ENCODE measurements around the gene DIAPH2. TPM values are rescaled to one million over a fixed set of nuclear protein-coding genes. Genes with fewer than 3 reads are reported as not detected.

DIAPH2 gene
- total RNA-seq, 1 experiment from 2014 or later = 10.9 TPM

GRCh38 chrX:97230948-97231347 is 546.3 kb downstream of the DIAPH2 start:
- Histone ChIP-seq H3K27ac (ENCODE audit: low read depth, low read length) (no peak overlapping the region), H3K9me3 (ENCODE audit: control insufficient read depth in 1 of 2, insufficient read depth in 1 of 2, low read depth in 1 of 2, low read length in 2 of 2) (no peaks in the 10 kb centered on the region), H3K4me1 (ENCODE audit: control insufficient read depth in 1 of 2, insufficient read depth in 2 of 2, low read length in 2 of 2) (no peaks in the 10 kb centered on the region), H3K9me2 (ENCODE audit: insufficient read depth) (no peaks in the 10 kb centered on the region), H3K27me3 (ENCODE audit: insufficient read depth, low read length) (no peaks in the 10 kb centered on the region), H3K9ac (ENCODE audit: low read length) (no peak overlapping the region), H3K36me3 (ENCODE audit: control insufficient read depth in 1 of 2, insufficient read depth in 2 of 2, low read length in 2 of 2) (no peaks in the 10 kb centered on the region), H3K4me2 (ENCODE audit: low read length) (no peak overlapping the region), H3K79me2 (ENCODE audit: insufficient read depth, low read length) (no peaks in the 10 kb centered on the region), H2AFZ (ENCODE audit: low read depth, low read length, poor library complexity, severe bottlenecking) (no peak overlapping the region), H3K4me3 (replicated peaks in 1 of 2; ENCODE audit: low read depth in 1 of 2, low read length in 2 of 2) (no peak overlapping the region), H4K20me1 (ENCODE audit: insufficient read depth) (no peaks in the 10 kb centered on the region)
- TF ChIP-seq EZH2phosphoT487 (IDR thresholded peaks at IDR 0.05; ENCODE audit: borderline replicate concordance) (no peak), CTCF (IDR thresholded peaks at IDR 0.05 in 2 of 3, conservative IDR thresholded peaks at IDR 0.05 in 1 of 3; ENCODE audit: borderline replicate concordance in 1 of 3, insufficient read depth in 1 of 3, low read depth in 2 of 3, low read length in 2 of 3) (no peak), SP1 (IDR thresholded peaks at IDR 0.05; ENCODE audit: low read depth) (no peak), TCF7L2 (IDR thresholded peaks at IDR 0.05; ENCODE audit: borderline replicate concordance, extremely low read depth, insufficient read depth, insufficient read length) (no peak)
- POLR2A ChIA-PET = no interaction called here
- CTCF ChIA-PET = no interaction called here
- no peak for ATAC-seq
- intact Hi-C loops (cut with micrococcal nuclease) = no loop called here
- DNase-seq (ENCODE audit: low read depth, low spot score) = no peak
- RAD21 ChIA-PET (ENCODE audit: low non-redundant PET in 1 of 2, low total read pairs in 2 of 2, uncharacterized antibody in 2 of 2, unreplicated experiment in 2 of 2) = no interaction called here
- BruUV-seq (replicated peaks) = no TSS peak

GRCh38 chrX:97234471-97235081 is 549.9 kb downstream of the DIAPH2 start:
- no peaks in the 10 kb centered on the region for H3K9me2 ChIP-seq (ENCODE audit: insufficient read depth)
- no peak overlapping the region for H2AFZ ChIP-seq (ENCODE audit: low read depth, low read length, poor library complexity, severe bottlenecking)
- no peak overlapping the region for H3K4me3 ChIP-seq (replicated peaks in 1 of 2; ENCODE audit: low read depth in 1 of 2, low read length in 2 of 2)
- ChIA-PET POLR2A (no interaction called here), CTCF (no interaction called here), RAD21 (ENCODE audit: low non-redundant PET in 1 of 2, low total read pairs in 2 of 2, uncharacterized antibody in 2 of 2, unreplicated experiment in 2 of 2) (no interaction called here)
- no peak for ATAC-seq
- TF ChIP-seq REST (IDR thresholded peaks at IDR 0.05; ENCODE audit: low read depth) (no peak), CBX3 (IDR thresholded peaks at IDR 0.05; ENCODE audit: low read depth) (no peak)
- no peaks in the 10 kb centered on the region for H3K27me3 ChIP-seq (ENCODE audit: insufficient read depth, low read length)
- no peaks in the 10 kb centered on the region for H3K79me2 ChIP-seq (ENCODE audit: insufficient read depth, low read length)
- no TSS peak for BruUV-seq (replicated peaks)
- H4K20me1 ChIP-seq (ENCODE audit: insufficient read depth) = no peaks in the 10 kb centered on the region
- H3K9me3 ChIP-seq (ENCODE audit: control insufficient read depth in 1 of 2, insufficient read depth in 1 of 2, low read depth in 1 of 2, low read length in 2 of 2) = no peaks in the 10 kb centered on the region
- no peaks in the 10 kb centered on the region for H3K36me3 ChIP-seq (ENCODE audit: control insufficient read depth in 1 of 2, insufficient read depth in 2 of 2, low read length in 2 of 2)
- DNase-seq (ENCODE audit: low read depth, low spot score) = no peak
- H3K4me1 ChIP-seq (ENCODE audit: control insufficient read depth in 1 of 2, insufficient read depth in 2 of 2, low read length in 2 of 2) = peaks cover 0 to 11% of the 10 kb centered on the region in 2 experiments; a peak in 3 of 4 replicates
- intact Hi-C loops (cut with micrococcal nuclease) = no loop called here
- H3K27ac ChIP-seq (ENCODE audit: low read depth, low read length) = no peak overlapping the region
- H3K9ac ChIP-seq (ENCODE audit: low read length) = no peak overlapping the region
- no peak overlapping the region for H3K4me2 ChIP-seq (ENCODE audit: low read length)

Data from HCT116 (cell line).